ENCODE measurements around the gene LPIN1. TPM values are rescaled to one million over a fixed set of nuclear protein-coding genes. Genes with fewer than 3 reads are reported as not detected.

The LPIN1 gene
- total RNA-seq, 1 donor from 2014 or later: 12.1 TPM

- Histone ChIP-seq H3K36me3 (ENCODE audit: control insufficient read depth, insufficient read depth, low read length) (no peaks in the 10 kb centered on the region), H3K27me3 (ENCODE audit: control insufficient read depth, insufficient read depth, low read length) (no peaks in the 10 kb centered on the region), H3K4me3 (ENCODE audit: low read depth, low read length) (no peak overlapping the region)
- no peak for DNase-seq (ENCODE audit: low read depth)
- FAIRE-seq: no peak
- TF ChIP-seq CTCF (IDR thresholded peaks at IDR 0.05; ENCODE audit: insufficient read depth, low read length, severe bottlenecking): no peak
These were observed 124.2 kb downstream of the LPIN1 start for GRCh38 chr2:11870584-11870983.

- H3K27me3 ChIP-seq (ENCODE audit: control insufficient read depth, insufficient read depth, low read length): no peaks in the 10 kb centered on the region
- no peak for DNase-seq (ENCODE audit: low read depth)
- no peaks in the 10 kb centered on the region for H3K36me3 ChIP-seq (ENCODE audit: control insufficient read depth, insufficient read depth, low read length)
- TF ChIP-seq CTCF (IDR thresholded peaks at IDR 0.05; ENCODE audit: insufficient read depth, low read length, severe bottlenecking): no peak
- no peak for FAIRE-seq
- no peak overlapping the region for H3K4me3 ChIP-seq (ENCODE audit: low read depth, low read length)
These were observed 125.0 kb downstream of the LPIN1 start for GRCh38 chr2:11871421-11871820.

DNA sequence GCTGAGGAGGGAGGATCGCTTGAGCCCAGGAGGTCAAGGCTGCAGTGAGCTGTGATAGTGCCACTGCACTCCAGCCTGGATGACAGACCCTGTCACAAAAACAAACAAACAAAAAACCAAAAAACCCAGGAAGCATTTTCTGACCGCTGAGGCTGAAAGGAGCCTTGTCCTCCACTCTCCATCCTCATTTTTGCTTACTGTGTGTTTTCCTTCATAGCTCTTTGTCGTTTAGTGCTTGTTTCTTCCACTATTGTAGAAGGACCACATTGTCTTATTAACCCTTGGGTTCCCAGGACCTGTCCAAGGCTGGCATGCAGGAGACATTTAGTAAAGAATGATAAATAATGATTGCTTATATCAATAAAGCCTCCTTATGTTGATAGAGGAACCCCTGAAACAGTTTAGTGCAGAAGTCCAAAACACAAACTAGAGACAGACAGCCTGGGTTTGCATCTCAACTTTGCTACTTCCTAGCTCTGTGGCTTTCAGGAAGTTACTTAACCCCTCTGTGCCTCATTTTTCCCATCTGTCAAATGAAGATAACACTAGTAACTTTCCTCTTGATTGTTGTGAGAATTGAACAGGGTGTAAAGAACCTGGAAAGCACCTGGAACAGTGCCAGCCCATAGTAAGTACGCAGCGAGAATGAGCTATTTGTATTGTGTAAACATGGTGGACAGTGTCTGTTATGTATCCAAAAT is 126.0 kb downstream of the LPIN1 start:
- no peak overlapping the region for H3K4me3 ChIP-seq (ENCODE audit: low read depth, low read length)
- no peaks in the 10 kb centered on the region for H3K36me3 ChIP-seq (ENCODE audit: control insufficient read depth, insufficient read depth, low read length)
- DNase-seq (ENCODE audit: low read depth) (peak; percentile 46), FAIRE-seq (no peak)
- TF ChIP-seq CTCF (IDR thresholded peaks at IDR 0.05; ENCODE audit: insufficient read depth, low read length, severe bottlenecking): no peak
- no peaks in the 10 kb centered on the region for H3K27me3 ChIP-seq (ENCODE audit: control insufficient read depth, insufficient read depth, low read length)

- DNase-seq (ENCODE audit: low read depth) (no peak), FAIRE-seq (no peak)
- Histone ChIP-seq H3K27me3 (ENCODE audit: control insufficient read depth, insufficient read depth, low read length) (no peaks in the 10 kb centered on the region), H3K36me3 (ENCODE audit: control insufficient read depth, insufficient read depth, low read length) (no peaks in the 10 kb centered on the region), H3K4me3 (ENCODE audit: low read depth, low read length) (no peak overlapping the region)
- no peak for TF ChIP-seq CTCF (IDR thresholded peaks at IDR 0.05; ENCODE audit: insufficient read depth, low read length, severe bottlenecking)
These were observed 126.5 kb downstream of the LPIN1 start for GRCh38 chr2:11872948-11873269.

DNA sequence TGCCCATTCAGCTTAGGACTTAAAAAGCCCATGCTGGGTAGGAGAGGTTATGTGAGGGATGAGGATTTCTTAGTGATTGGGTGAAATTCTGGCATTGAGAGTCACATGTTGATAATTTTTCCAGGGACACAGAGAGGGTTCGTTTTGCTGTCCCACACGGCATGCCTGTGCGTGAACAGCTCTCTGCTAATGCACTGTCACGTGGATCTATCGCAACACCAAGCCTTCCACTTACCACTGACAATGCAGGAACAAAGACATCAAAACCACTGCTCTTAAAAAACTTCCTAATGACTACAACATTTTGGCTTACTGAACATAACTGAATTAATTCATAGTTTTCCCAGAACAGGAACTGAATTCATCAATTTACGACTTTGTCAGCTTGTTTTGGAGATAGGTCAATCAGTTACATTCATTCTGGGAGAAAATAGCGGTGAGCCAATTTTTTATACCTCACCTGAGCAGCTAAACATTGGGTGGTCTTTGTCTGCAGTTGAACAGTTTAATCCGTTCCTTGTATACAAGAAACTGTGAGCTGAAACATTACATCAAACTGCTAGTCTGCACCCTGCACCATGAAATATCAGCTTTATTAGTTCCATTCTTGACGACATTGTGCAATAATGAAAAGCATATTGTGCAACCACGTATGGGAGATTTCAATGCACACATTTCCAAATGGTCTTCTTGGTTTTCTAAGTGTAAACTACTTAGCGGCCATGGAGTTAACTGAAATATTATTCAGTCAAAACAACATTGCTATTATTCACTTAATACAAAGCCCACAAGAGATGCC is 127.1 kb downstream of the LPIN1 start:
- DNase-seq (ENCODE audit: low read depth): peak; percentile 50
- Histone ChIP-seq H3K4me3 (ENCODE audit: low read depth, low read length) (no peak overlapping the region), H3K27me3 (ENCODE audit: control insufficient read depth, insufficient read depth, low read length) (no peaks in the 10 kb centered on the region), H3K36me3 (ENCODE audit: control insufficient read depth, insufficient read depth, low read length) (no peaks in the 10 kb centered on the region)
- no peak for TF ChIP-seq CTCF (IDR thresholded peaks at IDR 0.05; ENCODE audit: insufficient read depth, low read length, severe bottlenecking)
- no peak for FAIRE-seq

All from bronchial epithelial cell (primary cell).